Measurements from ENCODE around the gene GJA3. TPM values are rescaled to one million over a fixed set of nuclear protein-coding genes. Genes with fewer than 3 reads are reported as not detected.

The GJA3 gene
- total and polyA plus RNA-seq, 4 donors, result 0.02 to 0.05 TPM; not detected in 2

GRCh38 chr13:20193907-20194631, 33.2 kb upstream of the GJA3 start:
- Histone ChIP-seq H3K4me1 (ENCODE audit: control insufficient read depth in 4 of 4, insufficient read depth in 4 of 4, low read length in 3 of 4) (peaks cover 17 to 59% (median 43%) of the 10 kb centered on the region in 4 donors), H3K9me3 (ENCODE audit: control insufficient read depth in 4 of 4, low read length in 3 of 4) (no peaks in the 10 kb centered on the region), H3K36me3 (ENCODE audit: control insufficient read depth in 4 of 4, insufficient read depth in 3 of 4, low read depth in 1 of 4, low read length in 3 of 4) (peaks cover 0 to 2% (median 0%) of the 10 kb centered on the region in 4 donors), H3K27me3 (ENCODE audit: control insufficient read depth in 4 of 4, insufficient read depth in 4 of 4, low read length in 3 of 4) (no peaks in the 10 kb centered on the region), H3K9ac (ENCODE audit: low read depth in 1 of 2, low read length in 2 of 2) (no peak overlapping the region), H3K4me3 (ENCODE audit: low read depth in 1 of 3, low read length in 3 of 3) (no peak overlapping the region), H3K27ac (ENCODE audit: low read depth in 1 of 2, low read length in 2 of 2) (no peak overlapping the region)
- 41% methylated on average over 27 of the region's 27 CpGs for WGBS
- TF ChIP-seq ZBTB33 (IDR thresholded peaks at IDR 0.05) (no peak), SP1 (IDR thresholded peaks at IDR 0.05) (no peak), NR2F2 (IDR thresholded peaks at IDR 0.05) (no peak), REST (IDR thresholded peaks at IDR 0.05) (no peak), RXRA (IDR thresholded peaks at IDR 0.05) (no peak), ATF3 (IDR thresholded peaks at IDR 0.05) (no peak), MAX (IDR thresholded peaks at IDR 0.05) (no peak)
- no peak for DNase-seq (ENCODE audit: low spot score)

- Histone ChIP-seq H3K27me3 (ENCODE audit: control insufficient read depth in 4 of 4, insufficient read depth in 4 of 4, low read length in 3 of 4) (no peaks in the 10 kb centered on the region), H3K36me3 (ENCODE audit: control insufficient read depth in 4 of 4, insufficient read depth in 3 of 4, low read depth in 1 of 4, low read length in 3 of 4) (peaks cover 0 to 5% (median 3%) of the 10 kb centered on the region in 4 donors), H3K9me3 (ENCODE audit: control insufficient read depth in 4 of 4, low read length in 3 of 4) (no peaks in the 10 kb centered on the region), H3K9ac (ENCODE audit: low read depth in 1 of 2, low read length in 2 of 2) (no peak overlapping the region), H3K4me1 (ENCODE audit: control insufficient read depth in 4 of 4, insufficient read depth in 4 of 4, low read length in 3 of 4) (peaks cover 16 to 60% (median 44%) of the 10 kb centered on the region in 4 donors), H3K27ac (ENCODE audit: low read depth in 1 of 2, low read length in 2 of 2) (no peak overlapping the region), H3K4me3 (ENCODE audit: low read depth in 1 of 3, low read length in 3 of 3) (peak overlapping the region in 2 of 3 donors; percentile 38 to 83)
- TF ChIP-seq HNF4A (conservative IDR thresholded peaks at IDR 0.05), result no peak
- no peak for TF ChIP-seq SP1 (IDR thresholded peaks at IDR 0.05)
- TF ChIP-seq GABPA (IDR thresholded peaks at IDR 0.05 in 1 of 2, conservative IDR thresholded peaks at IDR 0.05 in 1 of 2), result no peak
- no peak for TF ChIP-seq ATF3 (IDR thresholded peaks at IDR 0.05)
- TF ChIP-seq RXRA (IDR thresholded peaks at IDR 0.05), result no peak
- no peak for TF ChIP-seq JUND (IDR thresholded peaks at IDR 0.05)
- no peak for TF ChIP-seq MAX (IDR thresholded peaks at IDR 0.05)
- TF ChIP-seq NR2F2 (IDR thresholded peaks at IDR 0.05), result no peak
- TF ChIP-seq ZBTB33 (IDR thresholded peaks at IDR 0.05), result no peak
- 6% methylated on average over 53 of the region's 53 CpGs for WGBS
- DNase-seq (ENCODE audit: low spot score), result no peak
Observed at GRCh38 chr13:20193162-20193906, 32.5 kb upstream of the GJA3 start.
